Measurements from ENCODE around the gene EIF4G3.

- TF ChIP-seq CTCF (IDR thresholded peaks at IDR 0.05; ENCODE audit: low read depth, low read length, poor library complexity, severe bottlenecking) (no peak), EZH2phosphoT487 (IDR thresholded peaks at IDR 0.05; ENCODE audit: borderline replicate concordance, low read length) (no peak)
These were observed 303.4 kb downstream of the EIF4G3 start for GRCh38 chr1:20873311-20873710.
